ENCODE data around the gene TRMT61B. TPM values are rescaled to one million over a fixed set of nuclear protein-coding genes. Genes with fewer than 3 reads are reported as not detected.

TRMT61B gene
- total and polyA plus RNA-seq, 9 of the 15 experiments (the other 6 are each of a cell fraction or from before 2014, with no cell fraction given): 13.2 to 28.3 (median 19.5) TPM

DNA sequence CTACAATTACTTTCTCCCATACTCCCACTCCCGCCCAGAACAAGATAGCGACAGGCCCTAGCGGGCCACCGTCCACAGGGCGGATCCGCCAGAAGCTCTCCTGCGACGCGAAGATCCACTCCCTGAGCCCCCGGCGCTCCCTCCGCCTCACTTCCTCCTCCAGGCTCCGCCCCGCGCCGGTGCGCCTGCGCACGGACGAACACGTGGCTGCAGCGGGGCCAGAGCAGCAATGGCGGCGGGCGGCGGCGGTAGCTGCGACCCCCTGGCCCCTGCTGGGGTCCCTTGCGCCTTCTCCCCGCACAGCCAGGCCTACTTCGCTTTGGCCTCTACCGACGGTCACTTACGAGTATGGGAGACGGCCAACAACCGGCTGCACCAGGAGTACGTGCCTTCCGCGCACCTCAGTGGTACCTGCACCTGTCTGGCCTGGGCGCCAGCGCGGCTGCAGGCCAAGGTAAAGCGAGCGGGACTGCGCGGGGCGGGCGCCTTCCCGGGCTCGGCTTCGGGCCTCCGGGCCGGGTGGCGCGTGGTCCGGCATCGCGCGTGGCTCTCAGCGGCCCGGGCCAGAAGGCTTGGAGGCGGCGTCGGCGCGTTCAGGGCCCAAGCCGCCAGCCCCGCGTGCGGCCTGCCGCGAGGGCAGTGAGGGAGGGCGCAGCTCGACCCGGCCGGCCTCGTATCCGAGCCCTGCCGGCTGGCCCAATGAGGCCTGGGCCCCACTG, 24.5 kb upstream of the TRMT61B start, which contains the start of gene WDR43 (continued):
- TF ChIP-seq, protein P1, sequence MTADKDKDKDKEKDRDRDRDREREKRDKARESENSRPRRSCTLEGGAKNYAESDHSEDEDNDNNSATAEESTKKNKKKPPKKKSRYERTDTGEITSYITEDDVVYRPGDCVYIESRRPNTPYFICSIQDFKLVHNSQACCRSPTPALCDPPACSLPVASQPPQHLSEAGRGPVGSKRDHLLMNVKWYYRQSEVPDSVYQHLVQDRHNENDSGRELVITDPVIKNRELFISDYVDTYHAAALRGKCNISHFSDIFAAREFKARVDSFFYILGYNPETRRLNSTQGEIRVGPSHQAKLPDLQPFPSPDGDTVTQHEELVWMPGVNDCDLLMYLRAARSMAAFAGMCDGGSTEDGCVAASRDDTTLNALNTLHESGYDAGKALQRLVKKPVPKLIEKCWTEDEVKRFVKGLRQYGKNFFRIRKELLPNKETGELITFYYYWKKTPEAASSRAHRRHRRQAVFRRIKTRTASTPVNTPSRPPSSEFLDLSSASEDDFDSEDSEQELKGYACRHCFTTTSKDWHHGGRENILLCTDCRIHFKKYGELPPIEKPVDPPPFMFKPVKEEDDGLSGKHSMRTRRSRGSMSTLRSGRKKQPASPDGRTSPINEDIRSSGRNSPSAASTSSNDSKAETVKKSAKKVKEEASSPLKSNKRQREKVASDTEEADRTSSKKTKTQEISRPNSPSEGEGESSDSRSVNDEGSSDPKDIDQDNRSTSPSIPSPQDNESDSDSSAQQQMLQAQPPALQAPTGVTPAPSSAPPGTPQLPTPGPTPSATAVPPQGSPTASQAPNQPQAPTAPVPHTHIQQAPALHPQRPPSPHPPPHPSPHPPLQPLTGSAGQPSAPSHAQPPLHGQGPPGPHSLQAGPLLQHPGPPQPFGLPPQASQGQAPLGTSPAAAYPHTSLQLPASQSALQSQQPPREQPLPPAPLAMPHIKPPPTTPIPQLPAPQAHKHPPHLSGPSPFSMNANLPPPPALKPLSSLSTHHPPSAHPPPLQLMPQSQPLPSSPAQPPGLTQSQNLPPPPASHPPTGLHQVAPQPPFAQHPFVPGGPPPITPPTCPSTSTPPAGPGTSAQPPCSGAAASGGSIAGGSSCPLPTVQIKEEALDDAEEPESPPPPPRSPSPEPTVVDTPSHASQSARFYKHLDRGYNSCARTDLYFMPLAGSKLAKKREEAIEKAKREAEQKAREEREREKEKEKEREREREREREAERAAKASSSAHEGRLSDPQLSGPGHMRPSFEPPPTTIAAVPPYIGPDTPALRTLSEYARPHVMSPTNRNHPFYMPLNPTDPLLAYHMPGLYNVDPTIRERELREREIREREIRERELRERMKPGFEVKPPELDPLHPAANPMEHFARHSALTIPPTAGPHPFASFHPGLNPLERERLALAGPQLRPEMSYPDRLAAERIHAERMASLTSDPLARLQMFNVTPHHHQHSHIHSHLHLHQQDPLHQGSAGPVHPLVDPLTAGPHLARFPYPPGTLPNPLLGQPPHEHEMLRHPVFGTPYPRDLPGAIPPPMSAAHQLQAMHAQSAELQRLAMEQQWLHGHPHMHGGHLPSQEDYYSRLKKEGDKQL (CRISPR knock-in tag; IDR thresholded peaks at IDR 0.05; ENCODE audit: borderline replicate concordance): no peak
- no peak; a peak in 1 of 3 replicates for TF ChIP-seq CBX3 (IDR thresholded peaks at IDR 0.05; ENCODE audit: borderline replicate concordance in 1 of 2, low read length in 2 of 2)
- TF ChIP-seq DNMT1 (IDR thresholded peaks at IDR 0.05): no peak
- TF ChIP-seq PCBP2 (IDR thresholded peaks at IDR 0.05; ENCODE audit: low read depth, low read length, poor library complexity, severe bottlenecking): no peak
- peak; percentile 80 for TF ChIP-seq ELF1 (tag; IDR thresholded peaks at IDR 0.05)
- no peak for TF ChIP-seq CBX5 (IDR thresholded peaks at IDR 0.05; ENCODE audit: borderline replicate concordance, low read depth)
- no peak for TF ChIP-seq GTF2F1 (IDR thresholded peaks at IDR 0.05; ENCODE audit: low read depth, low read length)
- TF ChIP-seq RBFOX2 (IDR thresholded peaks at IDR 0.05; ENCODE audit: low read depth, low read length): peak; percentile 99
- TF ChIP-seq THRAP3 (IDR thresholded peaks at IDR 0.05; ENCODE audit: borderline replicate concordance): no peak
- TF ChIP-seq ZNF445 (CRISPR knock-in tag; IDR thresholded peaks at IDR 0.05; ENCODE audit: low read depth): no peak
- TF ChIP-seq RAD51 (IDR thresholded peaks at IDR 0.05; ENCODE audit: borderline replicate concordance, low read depth): peak; percentile 37; the same call in 1 of the 2 replicates
- no peak for TF ChIP-seq EWSR1 (IDR thresholded peaks at IDR 0.05; ENCODE audit: borderline replicate concordance, low read depth, partially characterized antibody)
- TF ChIP-seq, protein P2, sequence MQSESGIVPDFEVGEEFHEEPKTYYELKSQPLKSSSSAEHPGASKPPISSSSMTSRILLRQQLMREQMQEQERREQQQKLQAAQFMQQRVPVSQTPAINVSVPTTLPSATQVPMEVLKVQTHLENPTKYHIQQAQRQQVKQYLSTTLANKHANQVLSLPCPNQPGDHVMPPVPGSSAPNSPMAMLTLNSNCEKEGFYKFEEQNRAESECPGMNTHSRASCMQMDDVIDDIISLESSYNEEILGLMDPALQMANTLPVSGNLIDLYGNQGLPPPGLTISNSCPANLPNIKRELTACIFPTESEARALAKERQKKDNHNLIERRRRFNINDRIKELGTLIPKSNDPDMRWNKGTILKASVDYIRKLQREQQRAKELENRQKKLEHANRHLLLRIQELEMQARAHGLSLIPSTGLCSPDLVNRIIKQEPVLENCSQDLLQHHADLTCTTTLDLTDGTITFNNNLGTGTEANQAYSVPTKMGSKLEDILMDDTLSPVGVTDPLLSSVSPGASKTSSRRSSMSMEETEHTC (IDR thresholded peaks at IDR 0.05): no peak
- TF ChIP-seq, protein P3, sequence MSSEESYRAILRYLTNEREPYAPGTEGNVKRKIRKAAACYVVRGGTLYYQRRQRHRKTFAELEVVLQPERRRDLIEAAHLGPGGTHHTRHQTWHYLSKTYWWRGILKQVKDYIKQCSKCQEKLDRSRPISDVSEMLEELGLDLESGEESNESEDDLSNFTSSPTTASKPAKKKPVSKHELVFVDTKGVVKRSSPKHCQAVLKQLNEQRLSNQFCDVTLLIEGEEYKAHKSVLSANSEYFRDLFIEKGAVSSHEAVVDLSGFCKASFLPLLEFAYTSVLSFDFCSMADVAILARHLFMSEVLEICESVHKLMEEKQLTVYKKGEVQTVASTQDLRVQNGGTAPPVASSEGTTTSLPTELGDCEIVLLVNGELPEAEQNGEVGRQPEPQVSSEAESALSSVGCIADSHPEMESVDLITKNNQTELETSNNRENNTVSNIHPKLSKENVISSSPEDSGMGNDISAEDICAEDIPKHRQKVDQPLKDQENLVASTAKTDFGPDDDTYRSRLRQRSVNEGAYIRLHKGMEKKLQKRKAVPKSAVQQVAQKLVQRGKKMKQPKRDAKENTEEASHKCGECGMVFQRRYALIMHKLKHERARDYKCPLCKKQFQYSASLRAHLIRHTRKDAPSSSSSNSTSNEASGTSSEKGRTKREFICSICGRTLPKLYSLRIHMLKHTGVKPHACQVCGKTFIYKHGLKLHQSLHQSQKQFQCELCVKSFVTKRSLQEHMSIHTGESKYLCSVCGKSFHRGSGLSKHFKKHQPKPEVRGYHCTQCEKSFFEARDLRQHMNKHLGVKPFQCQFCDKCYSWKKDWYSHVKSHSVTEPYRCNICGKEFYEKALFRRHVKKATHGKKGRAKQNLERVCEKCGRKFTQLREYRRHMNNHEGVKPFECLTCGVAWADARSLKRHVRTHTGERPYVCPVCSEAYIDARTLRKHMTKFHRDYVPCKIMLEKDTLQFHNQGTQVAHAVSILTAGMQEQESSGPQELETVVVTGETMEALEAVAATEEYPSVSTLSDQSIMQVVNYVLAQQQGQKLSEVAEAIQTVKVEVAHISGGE (CRISPR knock-in tag; IDR thresholded peaks at IDR 0.05): no peak
- TF ChIP-seq ZNF431 (CRISPR knock-in tag; IDR thresholded peaks at IDR 0.05): 0 out of 2 replicates have a peak, but pooled peaks have one; percentile 63
